ENCODE results near the gene LUZP1.

The LUZP1 gene

GRCh38 chr1:23188434-23188884 lies 19.8 kb upstream of the LUZP1 start:
- DNase-seq, result no peak

DNA sequence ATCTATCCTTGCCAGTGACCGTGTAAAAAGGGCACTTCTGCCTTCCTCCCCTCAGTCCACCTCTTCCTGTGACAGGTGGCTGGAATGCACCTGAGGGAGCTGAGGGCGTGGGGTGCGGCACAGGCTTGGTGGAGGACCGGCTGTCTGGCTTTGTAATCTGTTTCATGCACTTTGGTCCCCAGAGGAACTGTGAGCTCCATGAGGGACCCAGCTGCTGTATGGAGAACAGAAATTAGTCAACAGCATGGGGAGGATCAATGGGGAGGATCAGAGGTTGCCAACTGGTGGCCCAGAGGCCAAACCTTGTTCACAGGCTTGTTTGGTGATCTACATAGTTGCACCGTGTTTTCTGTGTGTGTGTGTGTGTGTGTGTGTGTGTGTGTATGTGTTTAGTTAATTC lies 19.0 kb upstream of the LUZP1 start:
- DNase-seq, result no peak

DNA sequence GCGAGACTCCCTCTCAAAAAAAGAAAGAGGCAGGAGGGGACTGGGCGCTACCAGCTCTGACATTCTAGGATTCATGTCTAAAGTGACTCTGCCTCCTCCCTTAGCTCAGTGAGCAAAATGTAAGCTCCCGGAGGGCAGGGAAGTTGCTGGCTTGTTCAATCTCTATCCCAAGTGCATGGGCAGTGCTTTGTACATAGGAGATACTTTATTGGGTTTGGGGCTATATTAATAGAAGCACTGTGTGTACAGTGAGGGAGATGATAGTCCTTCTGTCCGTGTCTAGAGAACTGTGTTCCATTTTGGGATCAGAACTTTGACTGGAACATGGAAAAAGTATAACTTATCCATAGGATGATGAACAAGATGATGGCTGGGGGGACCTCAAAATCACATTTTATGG lies 16.7 kb upstream of the LUZP1 start:
- no peak for DNase-seq

DNA sequence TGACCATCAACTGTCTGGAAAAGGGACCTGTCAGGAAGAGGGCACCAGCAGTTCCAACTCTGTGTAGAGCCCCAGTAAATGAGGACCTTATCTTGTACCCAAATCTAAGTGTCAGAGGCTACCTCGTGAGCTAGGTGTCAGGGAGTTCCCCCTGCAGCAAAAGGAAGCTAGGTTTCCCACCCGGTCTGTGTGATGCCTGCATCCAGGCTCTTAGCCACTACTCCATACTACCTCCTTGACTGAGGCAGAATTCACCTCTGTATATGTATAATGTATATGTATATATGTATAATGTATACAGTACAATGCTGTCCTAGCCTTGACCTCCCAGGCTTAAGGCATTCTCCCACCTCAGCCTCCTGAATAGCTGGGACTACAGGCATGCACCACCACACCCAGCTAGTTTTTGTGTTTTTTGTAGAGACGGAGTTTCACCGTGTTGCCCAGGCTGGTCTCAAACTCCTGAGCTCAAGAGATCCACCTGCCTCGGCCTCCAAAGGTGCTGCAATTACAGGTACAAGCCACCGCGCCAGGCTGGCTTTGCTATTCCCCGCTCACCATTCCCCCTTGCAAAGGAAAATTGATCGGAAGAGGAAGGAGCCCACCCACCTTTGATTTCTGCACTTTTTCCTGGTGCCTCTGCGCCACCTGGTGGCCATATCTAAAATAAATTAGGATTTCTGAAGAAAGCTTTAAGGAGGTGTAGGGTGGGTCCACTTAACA lies 15.7 kb upstream of the LUZP1 start:
- DNase-seq, result peak; percentile 20 to 37

DNA sequence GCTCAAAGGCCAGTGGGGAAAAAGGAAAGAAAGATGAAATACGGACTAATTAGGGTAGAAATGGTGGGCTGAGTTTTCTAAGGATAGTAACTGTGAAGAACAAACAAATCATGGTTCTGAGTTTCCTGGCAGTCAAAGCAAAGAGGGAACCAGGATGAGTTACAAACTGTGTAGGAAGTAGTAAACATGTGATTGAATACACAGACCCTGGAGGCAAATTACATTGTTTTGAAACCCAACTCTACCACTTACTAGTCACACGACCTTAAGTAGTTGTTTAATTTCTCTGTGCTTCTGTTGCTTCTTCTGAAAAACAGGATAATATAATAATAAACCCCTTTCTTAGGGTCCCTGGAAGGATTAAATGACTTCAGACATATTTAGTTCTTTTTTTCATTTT lies 11.2 kb upstream of the LUZP1 start:
- no peak for DNase-seq

- DNase-seq, result peak; percentile 7 to 18
Measured at GRCh38 chr1:23178950-23179349, 10.3 kb upstream of the LUZP1 start.

DNA sequence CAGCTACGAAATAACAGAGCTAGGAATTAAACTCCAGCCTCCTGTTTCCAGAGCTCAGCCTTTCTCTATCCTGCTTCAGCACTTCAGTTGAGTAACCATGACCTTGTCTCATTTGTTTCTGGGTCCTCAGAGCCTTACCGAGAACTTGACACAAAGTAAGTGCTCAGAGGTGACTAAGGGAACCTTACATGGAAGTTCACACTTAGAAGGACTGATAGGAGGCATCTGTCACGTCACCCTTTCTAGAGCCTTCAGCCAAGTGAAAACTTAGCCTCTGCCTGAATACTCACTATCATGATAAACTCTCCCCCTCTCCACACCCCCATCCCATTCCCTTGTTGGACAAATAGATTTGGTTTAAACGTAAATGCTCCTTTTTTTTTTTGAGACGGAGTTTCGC lies 9.8 kb upstream of the LUZP1 start:
- no peak for DNase-seq

- peak; percentile 19 to 28 for DNase-seq
Measured at GRCh38 chr1:23177438-23178380, 9.1 kb upstream of the LUZP1 start.

GRCh38 chr1:23177031-23177430 lies 8.4 kb upstream of the LUZP1 start:
- DNase-seq, result no peak

DNA sequence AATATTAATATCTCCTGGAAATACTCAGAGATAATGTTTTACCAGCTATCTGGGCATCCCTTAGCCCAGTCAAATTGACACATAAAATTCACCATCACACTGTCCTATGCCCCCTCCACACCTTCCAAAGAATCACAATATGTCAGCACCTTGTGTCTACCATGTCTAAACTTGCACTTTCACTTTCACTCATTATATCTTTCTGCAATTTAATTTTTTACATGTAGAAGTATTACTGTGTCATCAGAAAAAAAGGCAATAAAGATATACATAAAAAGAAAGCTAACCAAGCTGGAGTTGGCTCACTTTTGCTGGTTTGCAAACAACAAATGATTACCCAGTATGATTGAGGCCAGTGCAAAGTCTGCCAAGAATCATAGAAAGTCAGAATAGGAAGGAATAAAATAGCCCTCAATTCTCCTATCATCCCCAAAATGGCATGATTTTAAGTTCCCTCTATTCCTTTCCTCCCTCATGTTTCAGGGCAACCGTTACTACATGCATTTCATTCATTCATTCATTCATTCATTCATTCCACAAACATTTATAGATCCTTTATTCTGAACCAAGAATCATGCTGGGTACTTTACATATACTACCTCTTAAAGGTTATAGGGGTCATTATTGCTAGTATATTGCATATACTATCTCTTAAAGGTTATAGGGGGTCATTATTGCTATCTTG lies 5.9 kb upstream of the LUZP1 start:
- DNase-seq, result no peak

DNA sequence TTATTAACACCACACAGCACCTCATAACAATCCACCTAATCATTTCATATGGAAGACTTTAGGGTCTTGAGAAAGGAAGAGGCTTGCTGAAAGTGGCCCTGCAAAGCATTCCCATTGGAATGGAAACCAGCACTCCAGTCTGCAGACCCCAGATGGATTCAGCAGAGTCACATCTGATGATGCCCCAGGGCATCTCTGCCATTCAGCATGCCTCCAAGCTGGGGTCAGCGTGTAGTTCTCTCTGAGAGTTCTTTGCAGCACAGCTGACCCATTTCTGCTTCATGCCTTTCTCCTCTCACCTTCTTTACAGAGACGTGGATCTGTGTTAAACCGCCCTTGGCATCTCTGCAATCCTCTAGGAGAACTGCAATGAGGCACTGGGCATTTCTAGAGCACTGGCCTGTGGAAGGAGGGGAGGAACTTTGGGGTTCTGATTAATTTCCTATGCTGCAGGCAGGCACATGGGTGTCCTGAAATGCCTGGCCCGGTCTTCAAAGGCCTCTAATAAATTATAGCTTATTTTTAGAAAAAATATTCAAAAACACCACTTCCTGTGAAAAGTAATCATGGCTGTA lies 2.6 kb upstream of the LUZP1 start:
- no peak for DNase-seq

GRCh38 chr1:23169727-23170335 lies 1.2 kb upstream of the LUZP1 start:
- DNase-seq, result peak; percentile 94 to 96

GRCh38 chr1:23169195-23169575 lies 529 bp upstream of the LUZP1 start:
- no peak for DNase-seq

- DNase-seq, result peak; percentile 16 to 22
Measured at GRCh38 chr1:23168079-23168444, 594 bp downstream of the LUZP1 start.

DNA sequence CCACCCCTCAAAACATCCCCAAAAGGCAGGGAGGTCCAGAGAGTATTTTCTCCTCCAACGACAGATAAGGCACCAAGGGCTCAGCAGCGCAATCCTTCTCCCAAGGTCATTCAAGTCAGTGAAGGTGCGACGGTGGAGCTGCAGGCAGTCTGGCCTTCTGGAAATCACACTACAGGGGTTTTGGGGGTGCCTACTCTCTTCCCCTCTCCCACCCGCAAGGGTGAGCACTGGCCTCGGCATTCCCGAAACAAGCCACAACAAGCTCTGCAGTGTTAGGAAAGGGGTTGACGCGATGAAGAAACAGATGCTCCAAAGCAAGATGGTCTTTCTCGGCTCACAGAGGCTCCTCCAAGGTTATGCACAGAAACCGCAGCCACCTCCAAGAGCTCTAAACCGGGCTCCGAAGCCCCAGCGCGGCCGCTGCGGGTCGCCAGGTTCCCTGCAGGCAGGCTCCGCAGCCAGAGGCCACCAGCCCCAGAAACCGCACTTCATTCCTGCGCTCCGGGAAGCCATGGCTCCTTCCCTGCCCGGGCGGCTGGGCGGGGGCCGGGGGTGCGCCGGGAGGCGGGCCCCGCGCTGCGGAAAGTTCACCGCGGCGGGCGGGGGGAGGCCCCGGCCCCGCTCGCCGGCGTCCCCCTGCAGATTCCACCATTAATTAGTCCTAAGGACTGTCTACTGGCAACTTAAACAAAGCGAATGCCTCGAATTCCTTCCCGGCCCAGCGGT lies 1.1 kb downstream of the LUZP1 start:
- DNase-seq, result peak in 1 of 2 experiments; percentile 6

GRCh38 chr1:23166854-23167253 lies 1.8 kb downstream of the LUZP1 start:
- DNase-seq, result no peak

DNA sequence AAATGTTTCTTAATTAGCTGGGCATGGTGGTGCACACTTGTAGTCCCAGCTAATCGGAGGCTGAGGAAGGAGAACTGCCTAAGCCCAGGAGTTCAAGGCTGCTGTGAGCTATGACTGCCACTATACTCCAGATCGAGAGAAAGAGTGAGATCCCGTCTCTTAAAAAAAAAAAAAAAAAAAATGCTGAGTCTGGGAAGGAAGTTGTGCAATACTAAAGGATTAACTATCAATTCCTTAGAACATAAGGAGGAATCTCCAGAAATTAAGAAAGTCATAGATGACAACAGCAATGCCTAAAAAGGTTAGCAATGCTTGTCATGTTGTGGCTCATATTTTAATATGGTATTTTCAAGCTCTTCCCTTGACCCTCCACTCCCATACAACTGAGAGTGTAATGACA lies 5.3 kb downstream of the LUZP1 start:
- DNase-seq, result no peak

- no peak for DNase-seq
Measured at GRCh38 chr1:23159963-23160877, 8.4 kb downstream of the LUZP1 start.

DNA sequence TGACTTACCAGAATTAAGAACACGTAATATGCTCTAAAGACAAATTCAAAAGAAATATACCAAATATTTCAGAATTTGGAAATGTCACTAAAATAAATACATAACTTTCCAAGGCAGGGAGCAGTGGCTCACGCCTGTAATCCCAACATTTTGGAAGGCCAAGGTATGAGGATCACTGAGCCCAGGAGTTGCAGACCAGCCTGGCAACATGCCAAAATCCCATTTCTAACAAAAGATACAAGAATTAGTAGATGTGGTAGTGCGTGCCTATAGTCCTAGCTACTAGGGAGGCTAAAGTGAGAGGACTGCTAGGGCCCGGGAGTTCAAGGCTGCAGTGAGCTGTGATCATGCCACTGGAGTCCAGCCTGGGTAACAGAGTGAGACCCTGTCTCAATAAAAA lies 11.7 kb downstream of the LUZP1 start:
- DNase-seq, result no peak

- no peak for DNase-seq
Measured at GRCh38 chr1:23152966-23153684, 15.5 kb downstream of the LUZP1 start.
